GM12878 (cell line): ENCODE measurements around the gene FGF12. TPM values are rescaled to one million over a fixed set of nuclear protein-coding genes. Genes with fewer than 3 reads are reported as not detected.

Source experiments
- ATAC-seq: fragments of 200-7000 bp; cut with Tn5 transposase; 3 replicates; pipeline ENCODE4 v1.9.1; 2020; ENCODE audit warnings: mild to moderate bottlenecking, moderate library complexity
- BruUV-seq: library from RNA; stranded (reverse); fragments of 400-500 nt; replicated peaks from 2 replicates; lab custom pipeline; 2021; lab: Mats Ljungman, UMichigan
- CTCF ChIA-PET: fragments of 300-600 bp; sonication (Branson Sonifier 250); formaldehyde crosslinking; extraction: SDS; loops from one replicate; lab custom pipeline; 2021; ENCODE audit warnings: inconsistent platforms; lab: Yijun Ruan, JAX
- POLR2A ChIA-PET: fragments of 350-600 bp; formaldehyde crosslinking; extraction: SDS; loops from one replicate; lab custom pipeline; 2021; ENCODE audit warnings: inconsistent platforms; lab: Charles Lee
- RAD21 ChIA-PET: fragments of 300-600 bp; sonication (Branson Sonifier 250); formaldehyde crosslinking; loops from one replicate; lab custom pipeline; 2023; ENCODE audit warnings: antibody characterized with exemption; ENCODE audit not compliant: unreplicated experiment; lab: Charles Lee
- SMC1A ChIA-PET: fragments of 300-600 bp; sonication (Branson Sonifier 250); formaldehyde crosslinking; loops from one replicate; lab custom pipeline; 2023; ENCODE audit not compliant: unreplicated experiment, uncharacterized antibody; lab: Charles Lee
- DNase-seq: peaks from one replicate; pipeline ENCODE4 v3.0.0-alpha.2; 2011; ENCODE audit warnings: low read depth, low spot score
- FAIRE-seq: peaks from 3 replicates; lab custom pipeline; 2011; peaks lifted over from hg19 to GRCh38; lab: Jason Lieb, UNC
- H2AFZ ChIP-seq: 2 replicates; pipeline ENCODE4 v1.6.0; 2011; ENCODE audit warnings: low read depth, low read length, control low read depth; ENCODE audit not compliant: control insufficient read depth
- H3K27ac ChIP-seq: 2 replicates; pipeline ENCODE4 v1.5.1; 2011; ENCODE audit warnings: control low read depth; ENCODE audit not compliant: control insufficient read depth, insufficient read depth
- H3K27me3 ChIP-seq, 2 experiments: replicated peaks in 1 of 2; 2 replicates each; pipeline versions ENCODE4 v1.6.0 to v1.6.1; 2011; ENCODE audit warnings: low read length in 1 of 2; ENCODE audit not compliant: control insufficient read depth in 2 of 2, insufficient read depth in 2 of 2
- H3K36me3 ChIP-seq, 2 experiments: 2 replicates each; pipeline ENCODE4 v1.5.1; 2011; ENCODE audit warnings: low read length in 1 of 2; ENCODE audit not compliant: control insufficient read depth in 2 of 2, insufficient read depth in 2 of 2
- H3K4me1 ChIP-seq: 2 replicates; pipeline ENCODE4 v1.6.1; 2011; ENCODE audit warnings: mild to moderate bottlenecking, low read length, moderate library complexity, mixed read lengths; ENCODE audit not compliant: control insufficient read depth, insufficient read depth
- H3K4me2 ChIP-seq: 2 replicates; pipeline ENCODE4 v1.6.0; 2011; ENCODE audit warnings: control low read depth; ENCODE audit not compliant: control insufficient read depth, insufficient read depth
- H3K4me3 ChIP-seq: fragments of 200-600 bp; sonication (generic); 2 replicates; pipeline ENCODE4 v1.5.1; 2016
- H3K79me2 ChIP-seq: 2 replicates; pipeline ENCODE4 v1.6.0; 2011; ENCODE audit warnings: low read length; ENCODE audit not compliant: control insufficient read depth, insufficient read depth
- H3K9ac ChIP-seq: 2 replicates; pipeline ENCODE4 v1.8.0; 2011; ENCODE audit warnings: low read length, control low read depth, mixed read lengths; ENCODE audit not compliant: control insufficient read depth, insufficient read depth
- H3K9me3 ChIP-seq: replicated peaks from 3 replicates; pipeline ENCODE4 v1.5.1; 2011; ENCODE audit warnings: mild to moderate bottlenecking, low read length; ENCODE audit not compliant: control insufficient read depth, insufficient read depth
- H4K20me1 ChIP-seq: 2 replicates; pipeline ENCODE4 v1.6.0; 2011; ENCODE audit not compliant: control insufficient read depth, insufficient read depth
- E4F1 ChIP-seq: fragments of 450-650 bp; IDR thresholded peaks from 2 replicates; pipeline ENCODE4 v1.6.1; 2018; ENCODE audit warnings: borderline replicate concordance, mild to moderate bottlenecking; ENCODE audit not compliant: partially characterized antibody
- ESRRA ChIP-seq: IDR thresholded peaks from 2 replicates; pipeline ENCODE4 v1.6.1; 2012; ENCODE audit warnings: mild to moderate bottlenecking, low read length, improper control_type of control experiment
- HDAC6 ChIP-seq: fragments of 200-600 bp; sonication (generic); IDR thresholded peaks from one replicate; pipeline ENCODE4 v1.8.0; 2017; ENCODE audit warnings: antibody characterized with exemption; ENCODE audit not compliant: unreplicated experiment
- IRF4 ChIP-seq: IDR thresholded peaks from 2 replicates; pipeline ENCODE4 v1.6.1; 2011; ENCODE audit warnings: low read depth, low read length
- PBX3 ChIP-seq: IDR thresholded peaks from 2 replicates; pipeline ENCODE4 v1.6.1; 2011; ENCODE audit warnings: mild to moderate bottlenecking, low read depth, low read length, moderate library complexity; ENCODE audit not compliant: insufficient replicate concordance
- RCOR1 ChIP-seq: conservative IDR thresholded peaks from 2 replicates; pipeline ENCODE4 v1.6.1; 2012; ENCODE audit warnings: low read depth, low read length, improper control_type of control experiment
- RFX5 ChIP-seq: IDR thresholded peaks from 2 replicates; pipeline ENCODE4 v1.6.1; 2011; ENCODE audit warnings: low read depth, low read length, improper control_type of control experiment
- TARDBP ChIP-seq: IDR thresholded peaks from 2 replicates; pipeline ENCODE4 v1.6.1; 2016; ENCODE audit warnings: borderline replicate concordance
- ZBED1 ChIP-seq: IDR thresholded peaks from 2 replicates; pipeline ENCODE4 v1.6.1; 2016; ENCODE audit warnings: borderline replicate concordance
- WGBS: methylation state at CpG from one replicate; pipeline ENCODE4 v1.1.6; 2016; ENCODE audit warnings: low lambda C conversion rate; ENCODE audit not compliant: insufficient replicate concordance, insufficient coverage; ENCODE audit errors: missing lambda C conversion rate; 5-methylcytosine and 5-hydroxymethylcytosine counted together
- in situ Hi-C: fragments of 300-500 bp; cut with MboI; formaldehyde crosslinking; loops from 9 replicates; pipeline ENCODE4 v1.14.3; 2018; ENCODE audit warnings: mixed read lengths
- intact Hi-C: fragments of 100-400 bp; cut with micrococcal nuclease; formaldehyde crosslinking; loops from one replicate; pipeline ENCODE4 v1.14.2; 2022; ENCODE audit not compliant: unreplicated experiment
- polyA plus RNA-seq, 11 experiments: library from polyadenylated mRNA; depleted of rRNA in 4 of 11; unstranded in 6 of 11; stranded (reverse) in 5 of 11; fragments of >200 nt; fragmentation: Nextera tagmentation in 4 of 11; fragmentation: Illumina TruSeq in 1 of 11; extraction: Ambion mirVana in 4 of 11; extraction: Trizol in 1 of 11; gene quantifications; 1 replicate in 1 of 11; 2 replicates in 10 of 11; pipeline versions ENCODE4 v1.2.1 to v1.2.3, GENCODE V29; 2011 to 2016; ENCODE audit warnings: inconsistent platforms in 2 of 11, missing spikeins in 2 of 11, low read depth in 1 of 11
- total RNA-seq, 4 experiments: library from RNA; depleted of rRNA in 3 of 4; stranded (reverse); fragments of >200 nt in 3 of 4; fragmentation: Illumina TruSeq in 1 of 4; extraction: Trizol in 1 of 4; gene quantifications; 2 replicates each; pipeline versions ENCODE4 v1.2.1 to v1.2.3, GENCODE V29; 2013 to 2021
- TF ChIP-seq, protein P1 (sequence below): fragments of 450-650 bp; IDR thresholded peaks from 2 replicates; pipeline ENCODE4 v1.6.1; 2018; ENCODE audit warnings: mild to moderate bottlenecking, low read depth, moderate library complexity; ENCODE audit not compliant: partially characterized antibody

FGF12 gene
- total and polyA plus RNA-seq, 10 of the 15 experiments (the other 5 are each of a cell fraction or from before 2014, with no cell fraction given) = 0.03 to 0.43 (median 0.13) TPM; not detected in 7

- no peak for FAIRE-seq
- H3K27ac ChIP-seq = no peak overlapping the region
- TF ChIP-seq, protein P1, sequence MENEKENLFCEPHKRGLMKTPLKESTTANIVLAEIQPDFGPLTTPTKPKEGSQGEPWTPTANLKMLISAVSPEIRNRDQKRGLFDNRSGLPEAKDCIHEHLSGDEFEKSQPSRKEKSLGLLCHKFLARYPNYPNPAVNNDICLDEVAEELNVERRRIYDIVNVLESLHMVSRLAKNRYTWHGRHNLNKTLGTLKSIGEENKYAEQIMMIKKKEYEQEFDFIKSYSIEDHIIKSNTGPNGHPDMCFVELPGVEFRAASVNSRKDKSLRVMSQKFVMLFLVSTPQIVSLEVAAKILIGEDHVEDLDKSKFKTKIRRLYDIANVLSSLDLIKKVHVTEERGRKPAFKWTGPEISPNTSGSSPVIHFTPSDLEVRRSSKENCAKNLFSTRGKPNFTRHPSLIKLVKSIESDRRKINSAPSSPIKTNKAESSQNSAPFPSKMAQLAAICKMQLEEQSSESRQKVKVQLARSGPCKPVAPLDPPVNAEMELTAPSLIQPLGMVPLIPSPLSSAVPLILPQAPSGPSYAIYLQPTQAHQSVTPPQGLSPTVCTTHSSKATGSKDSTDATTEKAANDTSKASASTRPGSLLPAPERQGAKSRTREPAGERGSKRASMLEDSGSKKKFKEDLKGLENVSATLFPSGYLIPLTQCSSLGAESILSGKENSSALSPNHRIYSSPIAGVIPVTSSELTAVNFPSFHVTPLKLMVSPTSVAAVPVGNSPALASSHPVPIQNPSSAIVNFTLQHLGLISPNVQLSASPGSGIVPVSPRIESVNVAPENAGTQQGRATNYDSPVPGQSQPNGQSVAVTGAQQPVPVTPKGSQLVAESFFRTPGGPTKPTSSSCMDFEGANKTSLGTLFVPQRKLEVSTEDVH = no peak
- TF ChIP-seq E4F1 (no peak), RFX5 (no peak), ESRRA (no peak), RCOR1 (no peak), HDAC6 (no peak), ZBED1 (no peak), PBX3 (no peak), TARDBP (no peak), IRF4 (no peak)
- no peaks in the 10 kb centered on the region for H4K20me1 ChIP-seq
- no peak overlapping the region for H3K4me3 ChIP-seq
- H3K79me2 ChIP-seq = no peaks in the 10 kb centered on the region
- ChIA-PET CTCF (interaction anchor here (1.8 kb wide), 1 partner anchor 12 kb away, joined by 5 read pairs; no protein-coding TSS in a partner anchor), SMC1A (no interaction called here), POLR2A (interaction anchor here (0.5 kb wide), 1 partner anchor 138 kb away, joined by 3 read pairs; no protein-coding TSS in a partner anchor), RAD21 (no interaction called here)
- no peak overlapping the region for H3K9ac ChIP-seq
- no peak for DNase-seq
- H3K9me3 ChIP-seq = no peaks in the 10 kb centered on the region
- H3K4me1 ChIP-seq = no peaks in the 10 kb centered on the region
- 0% methylated on average over 2 of the region's 2 CpGs for WGBS
- no TSS peak for BruUV-seq
- H2AFZ ChIP-seq = no peak overlapping the region
- no peak for ATAC-seq
- H3K27me3 ChIP-seq = no peaks in the 10 kb centered on the region
- intact Hi-C loops (no loop called here), in situ Hi-C loops (no loop called here)
- H3K36me3 ChIP-seq = no peaks in the 10 kb centered on the region
- no peak overlapping the region for H3K4me2 ChIP-seq
These were observed 30.3 kb downstream of the FGF12 start for GRCh38 chr3:192696943-192697587.
